ENCODE data around the gene NDUFB3. TPM values are rescaled to one million over a fixed set of nuclear protein-coding genes. Genes with fewer than 3 reads are reported as not detected.
"Not testable (repeated sequence)": the region's sequence is repeated elsewhere in the genome, so short reads cannot be mapped to it uniquely, and the experiment has no call there.

Gene NDUFB3
- total and polyA plus RNA-seq, 2 donors from 2014 or later, result 101 to 309 TPM

- Histone ChIP-seq H3K27me3 (ENCODE audit: control insufficient read depth, insufficient read depth, low read length) (no peaks in the 10 kb centered on the region), H3K9me3 (ENCODE audit: control insufficient read depth in 2 of 3, insufficient read depth in 1 of 3, low read length in 3 of 3) (no peaks in the 10 kb centered on the region), H3K36me3 (ENCODE audit: control insufficient read depth in 2 of 3, insufficient read depth in 3 of 3, low read length in 3 of 3) (no peaks in the 10 kb centered on the region), H3K4me1 (ENCODE audit: control insufficient read depth in 2 of 3, insufficient read depth in 2 of 3, low read depth in 1 of 3, low read length in 3 of 3) (peaks cover 0 to 9% (median 4%) of the 10 kb centered on the region in 3 donors), H3K9ac (ENCODE audit: low read length in 3 of 3) (peak within 1 kb of the TSS; percentile 57 to 90 (median 87)), H3K27ac (ENCODE audit: low read depth in 2 of 2, low read length in 2 of 2) (peak within 1 kb of the TSS; percentile 99), H3K4me3 (ENCODE audit: low read length in 3 of 3) (peak within 1 kb of the TSS; percentile 68 to 87 (median 76))
- FAIRE-seq (no peak), DNase-seq (peak; percentile 80 to 94 (median 87))
- intact Hi-C loops (cut with DNase I), result no loop called here
- TF ChIP-seq CTCF (IDR thresholded peaks at IDR 0.05; ENCODE audit: borderline replicate concordance, extremely low read depth, insufficient read depth), result no peak
Measured at GRCh38 chr2:201116115-201116958, 44.5 kb downstream of the NDUFB3 start, which contains the start of gene CFLAR. Gene CFLAR (plus strand): TSS chr2:201116164. CDS start chr2:201129866, 13,702 bp downstream.

GRCh38 chr2:201116959-201117734 lies 45.3 kb downstream of the NDUFB3 start:
- TF ChIP-seq CTCF (IDR thresholded peaks at IDR 0.05; ENCODE audit: borderline replicate concordance, extremely low read depth, insufficient read depth), result peak; percentile 19
- Histone ChIP-seq H3K9me3 (ENCODE audit: control insufficient read depth in 2 of 3, insufficient read depth in 1 of 3, low read length in 3 of 3) (no peaks in the 10 kb centered on the region), H3K4me3 (ENCODE audit: low read length in 3 of 3) (peak overlapping the region; percentile 68 to 87 (median 76)), H3K9ac (ENCODE audit: low read length in 3 of 3) (peak overlapping the region; percentile 57 to 87 (median 59)), H3K4me1 (ENCODE audit: control insufficient read depth in 2 of 3, insufficient read depth in 2 of 3, low read depth in 1 of 3, low read length in 3 of 3) (peaks cover 0 to 17% (median 6%) of the 10 kb centered on the region in 3 donors), H3K27ac (ENCODE audit: low read depth in 2 of 2, low read length in 2 of 2) (peak overlapping the region; percentile 99), H3K27me3 (ENCODE audit: control insufficient read depth, insufficient read depth, low read length) (no peaks in the 10 kb centered on the region), H3K36me3 (ENCODE audit: control insufficient read depth in 2 of 3, insufficient read depth in 3 of 3, low read length in 3 of 3) (no peaks in the 10 kb centered on the region)
- FAIRE-seq, result no peak
- intact Hi-C loops (cut with DNase I), result no loop called here
- DNase-seq, result peak in 4 of 5 donors; percentile 50 to 83 (median 70)

GRCh38 chr2:201117735-201118094 lies 45.9 kb downstream of the NDUFB3 start:
- H3K4me3 ChIP-seq (ENCODE audit: low read length in 3 of 3), result peak overlapping the region; percentile 75 to 87 (median 76)
- DNase-seq; H3K36me3 ChIP-seq (ENCODE audit: control insufficient read depth in 2 of 3, insufficient read depth in 3 of 3, low read length in 3 of 3); intact Hi-C loops (cut with DNase I); H3K27me3 ChIP-seq (ENCODE audit: control insufficient read depth, insufficient read depth, low read length); H3K9me3 ChIP-seq (ENCODE audit: control insufficient read depth in 2 of 3, insufficient read depth in 1 of 3, low read length in 3 of 3); FAIRE-seq: not testable (repeated sequence)
- H3K27ac ChIP-seq (ENCODE audit: low read depth in 2 of 2, low read length in 2 of 2), result peak overlapping the region; percentile 99
- H3K4me1 ChIP-seq (ENCODE audit: control insufficient read depth in 2 of 3, insufficient read depth in 2 of 3, low read depth in 1 of 3, low read length in 3 of 3), result peaks cover 0 to 21% (median 12%) of the 10 kb centered on the region in 3 donors
- H3K9ac ChIP-seq (ENCODE audit: low read length in 3 of 3), result peak overlapping the region; percentile 57 to 87 (median 63)
